GM03348 (cell line): ENCODE data around the gene WNT7A.

Experiments used
- DNase-seq: peaks from one replicate; pipeline ENCODE4 v3.0.0; 2012; ENCODE audit warnings: low spot score

The WNT7A gene

DNA sequence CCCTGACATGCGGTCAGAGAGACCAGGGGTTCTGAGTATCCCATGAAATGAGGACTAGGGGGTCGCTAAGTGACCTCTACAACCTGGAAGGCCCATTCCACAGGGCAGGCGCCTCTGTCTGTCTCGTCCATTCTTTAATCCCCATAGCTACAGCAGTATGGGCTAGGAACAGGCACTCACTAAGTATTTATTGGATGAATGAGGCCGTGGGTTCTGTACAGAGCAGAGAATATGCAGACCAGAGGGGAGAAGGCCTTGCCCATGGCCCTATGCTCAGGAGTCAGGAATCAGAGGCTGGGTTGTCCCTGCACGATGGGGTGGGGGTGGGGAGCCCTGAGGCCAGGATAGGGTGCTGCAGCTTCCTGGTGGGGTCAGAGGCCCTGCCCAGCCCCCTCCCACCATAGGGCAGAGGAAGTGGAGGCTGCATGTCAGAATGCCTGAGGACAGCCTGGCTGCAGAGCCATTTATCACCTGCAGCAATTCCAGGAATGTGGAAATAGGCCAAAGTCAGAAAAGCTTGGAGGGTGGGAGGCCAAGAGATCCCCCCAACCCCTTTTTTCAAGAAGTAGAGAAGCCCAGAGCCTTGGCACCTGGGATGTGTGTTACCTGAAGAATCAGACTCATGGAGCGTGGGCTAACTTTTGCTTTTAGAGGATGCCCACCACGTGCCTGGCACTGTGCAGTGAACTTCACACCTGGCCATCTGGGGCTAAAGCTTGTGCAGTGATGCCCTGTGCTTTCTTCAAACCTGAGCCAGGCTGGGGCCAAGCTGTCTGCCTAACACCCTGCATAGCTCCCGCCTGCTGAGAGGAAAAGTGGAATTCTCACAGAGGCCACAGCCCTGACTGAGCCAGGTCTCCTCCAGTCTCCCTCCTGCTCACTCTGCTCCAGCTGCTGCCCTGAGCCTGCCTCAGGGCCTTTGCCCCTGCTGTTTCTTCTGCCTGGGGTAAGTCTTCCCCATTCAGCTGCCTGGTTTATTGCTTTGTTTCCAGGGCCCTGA lies 109.4 kb downstream of the WNT7A start:
- DNase-seq, result no peak

DNA sequence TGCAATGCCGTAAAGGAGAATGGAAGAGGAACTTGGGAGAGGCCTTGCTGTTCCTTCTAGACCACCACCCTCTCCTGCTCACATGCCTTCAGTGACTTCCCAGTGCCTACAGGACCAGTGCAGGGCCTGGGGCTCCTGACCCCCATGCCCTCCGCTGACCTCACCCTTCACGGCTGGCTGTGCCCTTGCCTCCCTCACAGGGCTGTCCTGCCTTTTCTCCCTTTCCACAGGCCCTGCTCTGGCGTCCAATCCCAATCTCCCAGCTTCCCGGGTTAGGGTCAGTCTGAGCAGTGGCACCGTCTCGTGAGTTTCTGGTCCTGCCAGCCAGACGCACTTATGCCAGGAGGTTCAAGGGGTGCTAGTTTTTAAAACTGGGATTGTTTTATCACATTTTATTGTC lies 110.4 kb downstream of the WNT7A start:
- DNase-seq, result no peak

DNA sequence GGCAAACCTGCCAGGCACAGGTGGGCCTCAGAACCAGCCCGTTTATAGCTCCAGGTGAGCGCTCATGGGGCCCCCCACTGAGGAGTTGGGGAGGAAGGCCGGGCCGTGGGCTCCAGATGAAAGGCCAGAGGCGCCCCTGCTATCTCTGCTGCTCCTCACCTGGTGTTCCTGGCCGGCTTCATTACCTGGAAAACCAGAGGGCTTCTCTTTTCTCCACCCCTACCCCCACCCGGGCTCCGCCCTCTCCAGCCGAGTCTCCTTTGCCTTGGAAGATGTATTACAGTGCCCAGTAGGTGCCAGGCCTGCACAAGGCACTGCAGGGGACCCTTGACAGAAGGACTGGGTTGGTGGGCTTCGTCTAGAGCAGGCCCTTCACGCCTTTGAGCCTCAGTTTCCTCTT lies 111.4 kb downstream of the WNT7A start:
- DNase-seq, result no peak

DNA sequence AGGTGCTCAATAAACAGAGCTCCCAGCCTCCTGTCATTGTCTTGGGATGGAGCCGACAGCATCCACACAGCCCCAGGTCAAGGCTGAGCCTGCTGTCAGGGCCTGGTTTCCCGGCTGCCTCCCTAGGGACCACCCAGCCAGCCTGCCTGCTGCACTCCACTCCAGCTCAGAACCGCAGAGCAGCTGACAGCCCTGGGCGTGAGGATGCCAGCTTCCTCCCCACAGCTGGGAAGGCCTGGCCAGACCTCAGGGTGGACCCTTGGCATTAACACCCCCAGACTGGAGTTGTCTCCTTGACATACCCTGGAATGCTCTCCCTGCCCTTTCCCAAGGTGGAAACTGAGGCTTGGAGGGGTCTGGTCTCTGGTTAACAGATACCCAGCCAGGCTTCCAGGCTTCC lies 112.0 kb downstream of the WNT7A start:
- no peak for DNase-seq

DNA sequence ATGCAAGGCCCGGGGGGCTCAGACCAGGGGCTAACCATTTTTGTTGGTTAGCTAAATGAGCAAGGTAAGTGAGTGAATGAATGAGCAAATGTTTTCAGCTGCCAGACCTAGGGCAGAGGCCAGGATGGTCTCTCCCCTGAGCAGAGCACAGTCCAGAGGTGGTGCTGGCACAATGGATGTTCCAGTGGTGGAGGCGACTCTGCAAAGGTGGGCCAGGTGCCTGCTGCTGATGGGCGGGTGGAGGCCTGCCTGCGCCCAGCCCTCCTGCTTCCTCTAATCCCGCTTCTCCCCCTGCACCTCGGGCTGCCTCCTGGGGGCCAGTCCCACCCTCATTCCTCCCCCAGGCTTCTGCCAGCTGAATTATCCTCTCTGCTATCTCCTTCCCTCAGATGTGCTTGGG lies 112.8 kb downstream of the WNT7A start:
- DNase-seq, result no peak
